ENCODE measurements around the gene PTPRK.

DNA sequence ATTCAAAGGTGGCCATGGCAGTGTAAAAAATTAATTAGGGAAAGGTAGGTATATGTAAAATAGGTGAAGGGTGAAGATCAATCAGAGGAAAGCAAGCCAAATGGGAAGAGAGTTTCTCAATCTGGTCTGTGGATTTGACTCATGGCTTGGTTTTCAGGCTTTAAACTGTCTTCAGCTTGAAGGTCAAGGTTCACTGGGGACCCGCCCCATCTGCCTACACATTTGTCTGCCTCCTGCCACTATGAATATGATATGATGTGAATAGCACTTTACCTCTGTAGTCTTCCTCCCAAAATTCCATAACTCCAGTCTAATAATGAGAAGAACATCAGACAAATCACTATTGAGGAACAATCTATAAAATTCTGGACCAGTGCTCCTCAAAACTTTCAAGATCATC, 587.3 kb downstream of the PTPRK start:
- TF ChIP-seq POLR2AphosphoS5 (IDR thresholded peaks at IDR 0.05; ENCODE audit: low read depth, low read length) (no peak), EGR1 (IDR thresholded peaks at IDR 0.05; ENCODE audit: borderline replicate concordance, low read depth, low read length) (no peak), TEAD4 (IDR thresholded peaks at IDR 0.05; ENCODE audit: low read depth, low read length) (no peak), JUN (IDR thresholded peaks at IDR 0.05; ENCODE audit: low read depth, low read length) (no peak)
- TF ChIP-seq, protein P1, sequence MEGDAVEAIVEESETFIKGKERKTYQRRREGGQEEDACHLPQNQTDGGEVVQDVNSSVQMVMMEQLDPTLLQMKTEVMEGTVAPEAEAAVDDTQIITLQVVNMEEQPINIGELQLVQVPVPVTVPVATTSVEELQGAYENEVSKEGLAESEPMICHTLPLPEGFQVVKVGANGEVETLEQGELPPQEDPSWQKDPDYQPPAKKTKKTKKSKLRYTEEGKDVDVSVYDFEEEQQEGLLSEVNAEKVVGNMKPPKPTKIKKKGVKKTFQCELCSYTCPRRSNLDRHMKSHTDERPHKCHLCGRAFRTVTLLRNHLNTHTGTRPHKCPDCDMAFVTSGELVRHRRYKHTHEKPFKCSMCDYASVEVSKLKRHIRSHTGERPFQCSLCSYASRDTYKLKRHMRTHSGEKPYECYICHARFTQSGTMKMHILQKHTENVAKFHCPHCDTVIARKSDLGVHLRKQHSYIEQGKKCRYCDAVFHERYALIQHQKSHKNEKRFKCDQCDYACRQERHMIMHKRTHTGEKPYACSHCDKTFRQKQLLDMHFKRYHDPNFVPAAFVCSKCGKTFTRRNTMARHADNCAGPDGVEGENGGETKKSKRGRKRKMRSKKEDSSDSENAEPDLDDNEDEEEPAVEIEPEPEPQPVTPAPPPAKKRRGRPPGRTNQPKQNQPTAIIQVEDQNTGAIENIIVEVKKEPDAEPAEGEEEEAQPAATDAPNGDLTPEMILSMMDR (IDR thresholded peaks at IDR 0.05; ENCODE audit: control extremely low read depth in 1 of 3, insufficient read depth in 1 of 3, low read depth in 1 of 3, low read length in 3 of 3) = no peak
- TF ChIP-seq, protein P2, sequence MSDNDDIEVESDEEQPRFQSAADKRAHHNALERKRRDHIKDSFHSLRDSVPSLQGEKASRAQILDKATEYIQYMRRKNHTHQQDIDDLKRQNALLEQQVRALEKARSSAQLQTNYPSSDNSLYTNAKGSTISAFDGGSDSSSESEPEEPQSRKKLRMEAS (IDR thresholded peaks at IDR 0.05) = no peak
